GM15510 (cell line): Measurements from ENCODE around the gene CDHR3.

Experiments used
- POLR2A ChIP-seq: IDR thresholded peaks from 3 replicates; pipeline ENCODE4 v1.6.1; 2011; ENCODE audit warnings: borderline replicate concordance; ENCODE audit not compliant: insufficient read length; ENCODE audit errors: extremely low read depth

Gene CDHR3

DNA sequence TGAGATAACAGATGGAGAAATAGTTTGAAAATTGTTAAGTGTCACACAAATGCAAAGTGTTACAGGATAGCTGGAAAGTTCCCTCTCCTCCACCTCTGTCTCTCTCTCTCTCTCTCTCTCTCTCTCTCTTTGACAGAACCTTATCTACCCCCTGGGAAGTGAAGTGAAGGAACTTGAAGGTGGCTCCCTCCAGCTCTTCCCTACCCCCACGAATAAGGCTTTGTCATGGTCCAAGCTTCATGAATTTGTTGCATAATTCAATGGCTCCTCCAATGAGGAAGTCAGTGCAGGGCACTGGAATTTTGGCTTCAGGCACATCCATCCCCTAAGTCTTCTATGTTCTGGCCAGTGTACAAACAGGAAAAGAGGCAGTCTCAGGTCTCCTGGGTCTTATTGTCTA is 66.4 kb downstream of the CDHR3 start:
- TF ChIP-seq POLR2A = no peak

DNA sequence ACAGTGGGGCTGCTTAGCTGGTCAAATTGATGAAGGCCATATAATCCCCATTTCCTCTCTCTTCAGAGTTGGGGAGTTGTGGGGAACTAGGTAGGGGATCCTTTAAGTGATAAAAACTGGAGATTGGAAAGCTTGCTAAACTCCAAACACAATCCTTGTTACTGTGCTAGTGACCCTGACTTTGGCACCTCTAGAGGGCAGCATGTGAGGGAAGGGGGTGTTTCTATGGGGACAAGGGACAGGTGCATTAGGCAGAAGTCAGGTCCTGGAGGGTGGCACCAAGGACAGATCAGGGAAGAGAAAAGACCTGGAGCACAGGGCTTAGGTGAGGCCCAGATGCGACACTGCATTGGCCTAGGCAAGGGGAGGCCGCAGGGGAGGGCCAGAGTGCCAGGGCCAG is 66.9 kb downstream of the CDHR3 start:
- no peak for TF ChIP-seq POLR2A

DNA sequence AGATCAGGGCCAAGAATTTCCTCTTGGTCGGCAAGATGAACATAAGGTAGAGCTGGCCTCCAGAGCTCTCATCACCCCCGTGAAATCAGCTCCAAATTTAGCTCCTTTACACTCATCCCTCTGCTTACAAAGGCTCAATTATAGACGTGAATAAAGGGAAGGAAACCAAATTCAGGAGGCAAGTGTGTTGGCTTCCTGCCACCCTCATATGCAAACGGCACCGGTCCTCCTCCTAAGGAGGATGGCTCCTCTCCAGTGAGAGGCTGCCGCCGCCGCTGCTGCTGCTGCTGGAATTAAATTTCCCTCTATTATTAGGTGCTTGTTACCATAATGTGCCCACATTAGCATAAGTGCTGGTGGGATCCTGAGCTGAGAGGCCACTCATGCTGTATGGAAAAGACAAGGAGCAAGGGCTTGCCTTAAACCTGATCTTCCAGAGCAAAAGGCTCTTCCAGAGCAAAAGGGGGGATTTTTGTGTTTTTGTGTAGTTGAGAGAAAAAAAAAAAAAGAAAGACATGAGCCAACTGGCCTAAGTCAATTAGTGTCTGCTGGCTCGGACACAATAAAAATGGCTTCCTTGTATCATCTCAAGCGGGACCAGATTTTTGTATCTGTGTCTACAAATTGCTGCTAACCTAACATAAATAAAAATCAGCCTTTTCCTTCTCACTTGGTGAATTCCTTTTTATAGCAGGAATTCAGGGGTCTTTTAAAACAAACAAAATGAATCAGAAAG is 68.4 kb downstream of the CDHR3 start:
- TF ChIP-seq POLR2A = no peak

DNA sequence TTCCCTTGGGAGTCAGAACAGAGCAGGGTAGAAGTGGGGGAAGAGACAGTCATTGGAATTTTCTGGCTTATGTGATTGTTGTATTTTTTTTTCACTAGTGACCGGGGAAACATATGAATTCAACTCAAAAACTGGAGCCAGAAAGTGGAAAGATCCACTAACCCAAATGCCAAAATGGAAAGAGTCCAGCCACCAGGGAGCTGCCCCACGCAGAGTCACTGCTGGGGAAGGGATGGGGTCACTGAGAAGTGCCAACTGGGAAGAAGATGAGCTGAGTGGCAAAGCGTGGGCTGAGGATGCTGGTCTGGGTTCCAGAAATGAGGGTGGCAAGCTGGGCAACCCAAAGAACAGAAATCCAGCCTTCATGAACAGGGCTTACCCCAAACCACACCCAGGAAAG is 69.2 kb downstream of the CDHR3 start:
- TF ChIP-seq POLR2A = no peak

DNA sequence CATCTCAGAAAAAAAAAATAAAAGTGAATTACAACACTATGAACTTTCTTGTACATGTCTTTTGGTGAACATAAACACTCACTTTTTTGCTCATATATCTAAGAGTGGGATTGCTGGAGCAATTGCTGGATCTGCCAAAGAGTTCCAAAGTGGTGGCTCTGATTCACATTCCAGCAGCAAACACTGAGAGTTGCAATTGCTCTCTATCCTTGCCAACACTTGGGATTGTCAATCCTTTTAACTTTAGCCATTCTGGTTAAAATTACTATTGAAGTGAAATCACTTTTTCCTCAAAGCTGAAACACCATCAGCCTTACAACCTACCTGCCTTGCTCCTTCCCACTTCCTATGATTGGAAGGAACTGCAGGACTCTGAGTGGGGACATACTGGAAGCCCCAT is 70.7 kb downstream of the CDHR3 start:
- TF ChIP-seq POLR2A = no peak

DNA sequence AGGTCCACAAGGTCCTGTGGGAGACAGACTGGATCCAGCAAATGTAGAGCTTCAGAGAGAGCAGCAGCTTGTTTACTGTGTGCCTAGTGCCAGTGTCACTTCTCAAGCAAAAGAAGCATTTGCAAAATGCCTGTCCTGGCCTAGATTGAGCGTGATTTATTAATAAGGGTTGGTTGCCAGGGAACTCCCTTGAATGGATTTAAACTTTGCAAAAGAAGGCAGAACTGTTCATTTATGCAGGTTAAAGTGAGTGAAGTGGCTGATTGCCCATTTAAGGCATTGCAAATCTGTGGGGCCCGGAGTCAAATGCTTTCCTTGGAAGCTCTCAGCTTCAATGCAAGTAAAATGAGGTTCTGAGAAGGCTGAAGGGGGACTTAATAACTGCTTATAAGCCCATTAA is 71.3 kb downstream of the CDHR3 start:
- TF ChIP-seq POLR2A = no peak

DNA sequence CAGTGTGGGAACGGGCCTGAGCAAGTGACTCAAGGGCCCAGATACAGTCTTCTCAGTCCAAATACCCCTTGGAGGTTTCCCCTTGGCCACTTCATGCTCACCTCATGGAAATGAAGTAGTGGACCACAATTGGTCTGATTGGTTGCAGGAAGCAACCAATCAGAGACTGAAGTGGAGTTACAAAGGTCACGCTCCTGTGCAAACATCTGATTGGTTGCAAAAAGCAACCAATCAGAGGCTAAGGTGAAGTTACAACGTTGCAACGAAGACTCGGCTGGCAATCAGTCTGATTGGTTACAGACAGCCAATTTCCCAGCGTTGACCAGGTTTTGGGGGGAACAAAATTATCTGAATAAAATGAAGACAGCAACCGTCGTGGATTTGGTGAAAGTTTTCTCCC is 72.5 kb downstream of the CDHR3 start:
- no peak for TF ChIP-seq POLR2A

DNA sequence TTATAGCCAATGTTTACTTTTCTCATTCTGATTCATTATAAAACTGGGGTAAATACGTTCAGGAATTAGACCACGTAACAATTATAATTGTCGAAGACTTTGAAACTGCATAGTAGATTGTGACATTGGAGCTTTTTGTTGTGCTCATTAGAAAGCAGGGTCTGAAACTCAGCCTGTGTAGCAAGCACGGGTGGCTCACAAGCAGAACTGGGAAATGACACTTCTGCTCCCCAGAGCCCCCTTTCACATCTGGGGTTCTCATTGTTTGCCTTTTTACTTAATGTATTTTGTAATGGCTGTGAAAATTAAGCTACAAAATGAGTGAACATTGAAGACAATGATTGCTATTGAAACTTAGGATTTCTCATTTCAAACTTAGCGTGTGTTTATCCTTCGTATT is 72.9 kb downstream of the CDHR3 start:
- TF ChIP-seq POLR2A = no peak

DNA sequence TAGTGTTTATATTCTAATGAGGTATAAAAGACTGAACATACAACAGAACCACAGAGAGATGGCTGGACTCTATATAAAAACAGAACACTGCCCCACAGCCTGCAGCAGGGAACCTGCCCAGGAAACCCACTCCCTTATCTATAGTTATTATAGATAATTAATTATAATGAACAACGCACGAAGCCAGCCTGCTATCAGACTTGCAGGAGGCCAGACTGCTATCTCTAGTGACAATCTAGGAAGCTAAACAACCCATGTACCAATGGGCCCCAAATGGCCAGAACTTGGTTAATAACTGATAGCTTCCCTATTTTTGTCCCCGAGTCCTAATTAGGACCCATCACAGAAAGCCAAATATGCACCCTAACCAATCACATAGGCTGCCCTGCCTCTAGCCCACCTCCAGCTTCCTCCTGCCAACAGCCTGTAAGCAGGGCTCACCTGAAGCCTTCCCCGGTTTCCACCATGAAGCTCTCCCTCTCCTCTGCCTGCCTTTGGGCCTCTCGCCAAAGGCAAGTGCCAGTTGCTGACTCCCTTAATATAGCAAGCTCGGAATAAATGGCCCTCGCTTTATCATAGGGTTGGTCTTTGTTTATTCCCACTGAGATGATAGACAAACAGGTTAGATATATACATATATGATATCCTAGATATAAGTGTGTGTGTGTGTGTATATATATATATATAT is 74.6 kb downstream of the CDHR3 start:
- TF ChIP-seq POLR2A = no peak

DNA sequence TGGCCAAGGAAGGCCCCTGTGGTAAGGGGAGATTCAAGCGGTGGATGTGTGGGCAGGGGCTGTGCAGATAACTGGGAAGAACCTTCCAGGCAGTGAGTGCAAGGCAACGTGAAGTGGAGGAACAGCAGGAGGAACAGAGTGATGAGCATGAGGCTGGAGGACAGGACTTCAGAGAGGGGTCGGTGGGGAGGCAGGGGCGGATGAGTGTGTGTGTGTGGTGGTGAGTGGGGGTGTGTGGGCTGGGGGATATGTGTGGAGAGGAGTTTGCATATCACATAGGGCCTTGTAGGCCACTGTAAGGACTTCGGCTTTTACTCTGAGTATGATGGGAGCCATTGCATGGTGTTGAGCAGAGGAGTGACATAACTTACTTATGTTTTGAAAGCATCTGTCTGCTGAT is 75.2 kb downstream of the CDHR3 start:
- no peak for TF ChIP-seq POLR2A

DNA sequence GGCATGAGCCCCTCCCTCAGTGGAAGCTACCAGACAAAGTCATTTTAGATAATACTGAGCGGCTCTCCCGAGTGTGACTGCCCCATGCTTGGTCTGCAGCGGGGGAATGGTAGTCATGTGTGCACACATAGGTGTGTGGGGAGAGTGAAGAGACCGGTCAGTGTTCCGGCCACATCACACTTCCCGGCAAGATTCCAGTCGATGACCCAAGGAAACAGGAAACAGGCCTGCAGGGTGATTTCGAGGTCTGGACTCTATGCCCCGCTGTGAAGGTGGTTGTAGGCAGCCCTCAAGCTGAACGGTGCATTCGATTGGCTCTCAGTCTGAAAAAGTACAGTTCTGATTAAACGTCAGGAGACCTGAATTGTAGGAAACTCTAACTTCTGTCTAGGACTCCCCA is 75.9 kb downstream of the CDHR3 start:
- no peak for TF ChIP-seq POLR2A

DNA sequence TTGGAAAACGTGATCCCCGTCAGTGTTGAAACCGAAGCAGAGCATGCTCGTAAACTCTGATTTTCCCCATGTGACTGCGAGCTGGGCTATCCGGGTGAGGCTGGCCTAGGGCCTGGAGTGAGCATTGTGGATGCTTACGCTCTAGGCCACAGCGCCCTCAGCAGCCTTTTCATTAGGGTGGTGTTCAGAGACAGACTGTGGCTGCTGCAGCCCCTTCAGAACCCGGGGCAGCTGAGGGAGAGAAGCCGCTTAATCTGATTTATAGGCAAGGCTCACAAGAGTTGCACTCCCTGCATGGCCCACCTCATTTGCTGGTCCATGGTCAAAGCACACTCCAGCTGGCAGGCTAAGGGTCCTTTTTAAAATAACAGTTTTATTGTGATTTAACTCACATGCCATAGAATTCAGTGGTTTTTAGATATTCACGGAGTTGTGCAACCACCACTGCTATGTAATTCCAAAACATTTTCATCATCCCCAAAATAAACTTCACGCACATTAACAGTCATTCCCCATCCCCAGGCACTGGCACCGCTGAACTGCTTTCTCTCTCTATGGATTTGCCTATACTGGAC is 76.5 kb downstream of the CDHR3 start:
- TF ChIP-seq POLR2A = no peak

DNA sequence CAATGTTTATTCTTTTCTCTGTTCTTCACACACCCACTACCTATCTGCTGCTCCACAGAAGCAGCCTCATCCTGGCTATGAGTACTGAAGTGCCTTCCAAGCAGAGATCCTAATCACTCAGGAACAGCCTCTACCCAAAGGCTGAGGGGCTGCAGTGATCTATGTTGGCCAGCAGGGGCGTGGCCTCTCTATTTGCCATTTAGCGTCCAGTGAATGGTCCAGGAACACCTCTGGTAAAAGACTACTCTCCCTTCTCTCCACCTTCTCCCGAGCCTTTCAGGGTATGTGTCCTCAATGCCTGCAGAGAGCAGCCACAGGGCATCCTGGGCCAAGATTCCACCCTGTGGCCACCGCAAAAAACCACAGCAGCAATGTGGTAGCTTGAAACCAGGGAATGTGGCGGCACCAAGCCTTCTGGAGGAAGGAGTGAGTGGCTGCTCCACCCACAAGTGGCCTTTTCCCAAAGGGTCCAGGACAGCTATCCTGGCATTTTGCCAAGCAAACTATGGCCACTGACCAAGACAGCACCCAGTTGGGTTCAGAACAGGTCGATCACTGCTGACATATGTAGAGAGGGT is 78.2 kb downstream of the CDHR3 start:
- no peak for TF ChIP-seq POLR2A

DNA sequence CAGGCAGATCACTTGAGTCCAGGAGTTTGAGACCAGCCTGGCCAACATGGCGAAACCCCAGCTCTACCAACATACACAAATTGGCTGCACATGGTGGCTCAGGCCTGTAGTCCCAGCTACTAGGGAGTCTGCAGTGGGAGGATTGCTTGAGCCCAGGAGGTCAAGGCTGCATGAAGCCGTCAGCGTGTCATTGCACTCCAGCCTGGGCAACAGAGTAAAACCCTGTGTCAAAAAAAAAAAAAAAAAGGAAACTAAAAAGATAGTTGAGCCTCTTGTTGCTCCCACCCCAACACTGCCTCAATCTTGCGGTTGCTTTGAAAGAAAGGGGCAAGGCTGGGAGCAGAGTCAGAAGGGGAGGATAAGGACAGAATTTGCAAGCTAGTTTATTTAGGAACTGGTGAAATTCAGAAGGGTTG is 79.1 kb downstream of the CDHR3 start:
- TF ChIP-seq POLR2A = no peak

DNA sequence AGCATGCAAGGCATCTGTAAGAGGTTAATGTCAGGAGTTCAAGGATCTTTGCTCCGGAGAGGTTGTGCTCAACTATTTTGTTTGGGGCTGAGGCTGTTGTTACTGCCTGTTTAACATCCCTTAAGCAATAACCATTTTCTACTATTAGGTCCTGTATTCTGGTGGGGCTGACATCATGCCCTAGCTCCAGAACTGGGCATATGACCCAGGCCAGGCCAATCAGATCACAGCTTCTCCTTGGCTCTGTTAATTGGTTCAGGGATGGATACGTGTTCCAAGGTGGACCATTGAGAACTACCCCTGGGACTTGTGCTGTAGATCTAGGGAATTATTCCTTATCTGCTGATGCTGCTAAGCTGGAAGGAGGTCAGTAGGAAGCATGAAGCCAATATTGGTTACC is 82.1 kb downstream of the CDHR3 start:
- no peak for TF ChIP-seq POLR2A

DNA sequence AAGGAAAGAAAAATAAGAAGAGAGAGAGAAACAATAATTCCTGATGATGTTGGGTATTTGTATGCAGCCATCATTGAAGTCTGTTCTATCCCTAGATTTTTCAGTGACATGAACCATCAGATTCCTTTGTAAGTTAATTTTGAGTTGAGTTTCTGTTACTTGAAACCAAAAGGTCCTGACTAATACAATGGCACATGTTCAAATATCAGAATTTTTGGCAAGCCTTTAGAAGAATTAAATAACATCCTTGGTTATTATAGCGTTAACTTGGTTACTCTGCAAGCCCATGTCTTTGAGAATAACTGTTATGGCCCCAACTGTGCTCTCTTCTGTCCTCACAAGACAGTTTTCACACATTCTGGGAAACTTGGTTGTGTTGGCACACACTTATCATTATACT is 82.5 kb downstream of the CDHR3 start:
- no peak for TF ChIP-seq POLR2A
